Smooth muscle cell (in vitro differentiated cells): Measurements from ENCODE around the gene DRC3. TPM values are rescaled to one million over a fixed set of nuclear protein-coding genes. Genes with fewer than 3 reads are reported as not detected.

Experiments
- DNase-seq: peaks from one replicate; lab custom pipeline; 2025; ENCODE audit not compliant: unreplicated experiment; lab: John Stamatoyannopoulos, UW
- H2AFZ ChIP-seq: fragments of 200-600 bp; sonication (generic); 2 replicates; pipeline ENCODE4 v1.6.0; 2016; ENCODE audit warnings: antibody characterized with exemption, low read depth, mild to moderate bottlenecking
- H3F3A ChIP-seq: fragments of 200-600 bp; sonication (generic); 2 replicates; pipeline ENCODE4 v1.6.0; 2017; ENCODE audit warnings: antibody characterized with exemption, low read depth
- H3K27ac ChIP-seq: fragments of 200-600 bp; sonication (generic); 2 replicates; pipeline ENCODE4 v1.5.1; 2016; ENCODE audit warnings: low read depth, mild to moderate bottlenecking
- H3K27me3 ChIP-seq: fragments of 200-600 bp; sonication (generic); 2 replicates; pipeline ENCODE4 v1.6.1; 2016; ENCODE audit warnings: low read depth, mild to moderate bottlenecking
- H3K36me3 ChIP-seq: fragments of 200-600 bp; sonication (generic); 2 replicates; pipeline ENCODE4 v1.5.1; 2016; ENCODE audit warnings: low read depth
- H3K4me1 ChIP-seq: fragments of 200-600 bp; sonication (generic); 2 replicates; pipeline ENCODE4 v1.5.1; 2016; ENCODE audit warnings: low read depth
- H3K4me2 ChIP-seq: fragments of 200-600 bp; sonication (generic); 2 replicates; pipeline ENCODE4 v1.6.0; 2016; ENCODE audit warnings: mild to moderate bottlenecking
- H3K4me3 ChIP-seq: fragments of 200-600 bp; sonication (generic); 2 replicates; pipeline ENCODE4 v1.5.1; 2016; ENCODE audit warnings: mild to moderate bottlenecking
- H3K79me2 ChIP-seq: fragments of 200-600 bp; sonication (generic); 2 replicates; pipeline ENCODE4 v1.6.0; 2016; ENCODE audit warnings: low read depth, mild to moderate bottlenecking
- H3K9ac ChIP-seq: fragments of 200-600 bp; sonication (generic); 2 replicates; pipeline ENCODE4 v1.6.0; 2016; ENCODE audit warnings: low read depth
- H3K9me3 ChIP-seq: fragments of 200-600 bp; sonication (generic); replicated peaks from 2 replicates; pipeline ENCODE4 v1.5.1; 2016; ENCODE audit warnings: low read depth
- H4K20me1 ChIP-seq: fragments of 200-600 bp; sonication (generic); 2 replicates; pipeline ENCODE4 v1.6.0; 2016; ENCODE audit warnings: low read depth
- CTCF ChIP-seq: fragments of 200-600 bp; sonication (generic); IDR thresholded peaks from 2 replicates; pipeline ENCODE4 v1.5.1; 2017; ENCODE audit warnings: borderline replicate concordance, mild to moderate bottlenecking, antibody characterized with exemption; ENCODE audit not compliant: insufficient read depth, poor library complexity, severe bottlenecking
- WGBS: methylation state at CpG from one replicate; pipeline ENCODE4 v1.1.7; 2016; ENCODE audit warnings: low lambda C conversion rate; 5-methylcytosine and 5-hydroxymethylcytosine counted together
- polyA plus RNA-seq: library from polyadenylated mRNA; unstranded; fragments of >200 nt; fragmentation: Nextera tagmentation; extraction: Ambion mirVana; gene quantifications from 2 replicates; pipeline ENCODE4 v1.2.1, GENCODE V29; 2016
- total RNA-seq: library from RNA; depleted of rRNA; stranded (reverse); fragments of >200 nt; gene quantifications from 2 replicates; pipeline ENCODE4 v1.2.3, GENCODE V29; 2014

Gene DRC3
- total and polyA plus RNA-seq, 2 experiments from 2014 or later, result 0.72 to 0.83 TPM

GRCh38 chr17:18028114-18028951, 55.7 kb downstream of the DRC3 start:
- WGBS, result 86% methylated on average over 11 of the region's 11 CpGs

GRCh38 chr17:18028952-18029540, 56.4 kb downstream of the DRC3 start:
- no peak overlapping the region for H3K4me3 ChIP-seq
- H3K27ac ChIP-seq, result no peak overlapping the region
- H3K36me3 ChIP-seq, result no peaks in the 10 kb centered on the region
- H3K27me3 ChIP-seq, result no peaks in the 10 kb centered on the region
- peaks cover 29% of the 10 kb centered on the region for H4K20me1 ChIP-seq
- H3F3A ChIP-seq, result no peaks in the 10 kb centered on the region
- no peaks in the 10 kb centered on the region for H3K9me3 ChIP-seq
- H3K9ac ChIP-seq, result no peak overlapping the region
- peaks cover 12% of the 10 kb centered on the region for H3K79me2 ChIP-seq
- TF ChIP-seq CTCF, result no peak
- WGBS, result 88% methylated on average over 8 of the region's 8 CpGs
- H3K4me2 ChIP-seq, result no peak overlapping the region
- H3K4me1 ChIP-seq, result no peaks in the 10 kb centered on the region
- no peak overlapping the region for H2AFZ ChIP-seq
- DNase-seq, result no peak

More at GRCh38 chr17:18028114-18028951, 55.7 kb downstream of the DRC3 start:
- no peaks in the 10 kb centered on the region for H3K27me3 ChIP-seq
- no peaks in the 10 kb centered on the region for H3F3A ChIP-seq
- no peak overlapping the region for H3K4me3 ChIP-seq
- H4K20me1 ChIP-seq, result peaks cover 24% of the 10 kb centered on the region
- no peaks in the 10 kb centered on the region for H3K36me3 ChIP-seq
- no peak overlapping the region for H3K4me2 ChIP-seq
- no peaks in the 10 kb centered on the region for H3K9me3 ChIP-seq
- H3K79me2 ChIP-seq, result peaks cover 12% of the 10 kb centered on the region
- H3K9ac ChIP-seq, result no peak overlapping the region
- H3K27ac ChIP-seq, result no peak overlapping the region
- H3K4me1 ChIP-seq, result no peaks in the 10 kb centered on the region
- TF ChIP-seq CTCF, result no peak
- no peak overlapping the region for H2AFZ ChIP-seq
- no peak for DNase-seq

GRCh38 chr17:18031955-18032354, 59.3 kb downstream of the DRC3 start:
- DNase-seq, result no peak
- Histone ChIP-seq H3K4me2 (no peak overlapping the region), H3K27ac (no peak overlapping the region), H3K4me3 (no peak overlapping the region), H3K27me3 (no peaks in the 10 kb centered on the region), H3K4me1 (no peaks in the 10 kb centered on the region), H3F3A (no peaks in the 10 kb centered on the region), H3K36me3 (no peaks in the 10 kb centered on the region), H3K79me2 (peaks cover 17% of the 10 kb centered on the region), H3K9me3 (no peaks in the 10 kb centered on the region), H3K9ac (no peak overlapping the region), H2AFZ (no peak overlapping the region), H4K20me1 (peaks cover 14% of the 10 kb centered on the region)
- 85% methylated on average over 2 of the region's 2 CpGs for WGBS
- TF ChIP-seq CTCF, result no peak
